ENCODE measurements around the gene GPATCH4.

GPATCH4 gene

DNA sequence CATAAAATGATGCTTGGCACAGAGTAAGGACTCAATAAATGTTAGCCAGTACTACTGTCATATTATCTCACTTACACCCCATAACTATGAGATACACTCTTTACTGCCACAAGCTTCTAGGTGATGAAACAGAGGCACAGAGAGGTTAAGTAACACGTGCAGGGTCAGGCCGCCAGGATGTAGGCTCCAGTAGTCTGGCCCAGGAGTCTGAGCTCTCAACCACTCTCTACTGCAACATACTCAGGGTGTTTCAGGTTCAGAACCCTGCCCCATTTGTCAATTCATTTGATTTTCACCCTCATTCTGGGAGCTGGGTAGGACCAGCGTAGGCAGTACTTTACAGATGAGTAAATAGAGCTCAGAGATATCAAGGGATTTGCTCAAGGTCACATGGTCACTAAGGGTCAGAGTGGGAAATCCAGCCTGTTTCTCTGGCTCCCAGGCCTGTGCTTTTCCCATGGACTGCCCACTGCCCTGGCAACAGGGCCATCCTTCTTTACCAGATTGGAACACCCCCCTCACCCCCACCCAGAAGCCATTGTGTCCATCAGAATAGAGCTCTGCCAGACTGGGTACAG is 50.1 kb downstream of the GPATCH4 start:
- Histone ChIP-seq H3K36me3 (replicated peaks) (peaks cover 70% of the 10 kb centered on the region), H3K4me3 (no peak overlapping the region), H3K9me3 (no peaks in the 10 kb centered on the region), H3K27me3 (ENCODE audit: low read depth) (no peaks in the 10 kb centered on the region), H3K4me1 (no peaks in the 10 kb centered on the region)
- DNase-seq (ENCODE audit: low spot score in 2 of 2) = no peak
- in situ Hi-C loops (cut with MboI; ENCODE audit: low sequenced_read_pairs) = no loop called here

DNA sequence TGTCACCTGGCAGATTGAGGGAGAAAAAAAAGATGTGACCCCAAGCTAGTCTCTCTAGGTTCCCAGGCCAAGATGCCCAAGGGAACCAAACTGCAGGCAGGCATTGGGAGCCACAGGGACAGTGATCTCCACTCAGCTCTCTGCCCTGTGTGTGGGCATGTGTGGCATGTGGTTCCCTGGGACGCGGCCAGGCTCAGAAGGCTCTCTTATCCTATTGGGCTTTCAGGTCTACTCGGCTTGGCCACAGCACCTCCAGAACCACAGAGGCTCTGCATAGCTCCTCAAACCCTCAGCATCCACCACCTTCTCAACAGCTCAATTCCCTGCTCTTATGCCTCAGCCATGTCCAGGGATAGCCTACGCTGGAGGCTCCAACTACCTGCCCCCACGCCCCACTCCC is 50.9 kb downstream of the GPATCH4 start:
- no peaks in the 10 kb centered on the region for H3K27me3 ChIP-seq (ENCODE audit: low read depth)
- no peak overlapping the region for H3K4me3 ChIP-seq
- no peaks in the 10 kb centered on the region for H3K9me3 ChIP-seq
- in situ Hi-C loops (cut with MboI; ENCODE audit: low sequenced_read_pairs) = no loop called here
- H3K4me1 ChIP-seq = no peaks in the 10 kb centered on the region
- peaks cover 64% of the 10 kb centered on the region for H3K36me3 ChIP-seq (replicated peaks)
- no peak for DNase-seq (ENCODE audit: low spot score in 2 of 2)

DNA sequence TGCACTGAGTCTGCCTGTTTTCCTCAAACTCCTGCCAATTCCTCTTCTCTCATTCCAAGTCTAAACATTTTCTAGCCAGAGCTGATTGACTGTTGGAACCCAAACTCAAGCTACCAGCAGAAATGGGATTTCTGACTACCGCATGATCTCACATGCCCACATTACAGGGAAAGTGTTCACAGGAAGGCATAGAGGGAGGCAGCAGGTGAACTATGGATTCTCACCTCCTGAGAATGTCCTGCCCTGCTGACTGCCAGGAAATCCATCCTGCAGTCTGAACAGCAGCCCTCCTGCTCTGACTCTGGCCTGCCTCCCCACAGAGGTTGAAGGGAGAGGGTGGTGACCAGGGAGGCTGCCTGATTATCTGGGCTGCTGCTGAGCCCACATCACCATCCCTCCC is 51.4 kb downstream of the GPATCH4 start:
- H3K36me3 ChIP-seq (replicated peaks) = peaks cover 62% of the 10 kb centered on the region
- DNase-seq (ENCODE audit: low spot score in 2 of 2) = no peak
- H3K9me3 ChIP-seq = no peaks in the 10 kb centered on the region
- no peak overlapping the region for H3K4me3 ChIP-seq
- no peaks in the 10 kb centered on the region for H3K4me1 ChIP-seq
- in situ Hi-C loops (cut with MboI; ENCODE audit: low sequenced_read_pairs) = no loop called here
- no peaks in the 10 kb centered on the region for H3K27me3 ChIP-seq (ENCODE audit: low read depth)

DNA sequence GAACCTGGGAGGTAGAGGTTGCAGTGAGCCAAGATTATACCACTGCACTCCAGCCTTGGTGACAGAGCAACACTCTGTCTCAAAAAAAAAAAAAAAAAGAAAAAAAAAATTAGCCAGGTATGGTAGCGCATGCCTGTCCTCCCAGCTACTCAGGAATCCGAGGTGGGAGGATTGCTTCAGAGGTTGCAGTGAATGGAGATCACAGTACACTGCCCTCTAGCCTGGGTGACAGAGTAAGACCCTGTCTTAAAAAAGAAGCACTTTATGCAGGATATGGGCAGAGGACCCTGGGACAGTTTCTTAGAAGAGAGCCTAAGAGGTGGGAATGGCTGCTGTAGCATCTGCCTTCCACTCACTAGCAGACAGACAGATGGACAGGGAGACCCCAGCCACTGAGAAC is 51.9 kb downstream of the GPATCH4 start:
- H3K4me3 ChIP-seq = no peak overlapping the region
- no peaks in the 10 kb centered on the region for H3K9me3 ChIP-seq
- no peaks in the 10 kb centered on the region for H3K27me3 ChIP-seq (ENCODE audit: low read depth)
- in situ Hi-C loops (cut with MboI; ENCODE audit: low sequenced_read_pairs) = no loop called here
- peaks cover 58% of the 10 kb centered on the region for H3K36me3 ChIP-seq (replicated peaks)
- H3K4me1 ChIP-seq = no peaks in the 10 kb centered on the region
- DNase-seq (ENCODE audit: low spot score in 2 of 2) = no peak

DNA sequence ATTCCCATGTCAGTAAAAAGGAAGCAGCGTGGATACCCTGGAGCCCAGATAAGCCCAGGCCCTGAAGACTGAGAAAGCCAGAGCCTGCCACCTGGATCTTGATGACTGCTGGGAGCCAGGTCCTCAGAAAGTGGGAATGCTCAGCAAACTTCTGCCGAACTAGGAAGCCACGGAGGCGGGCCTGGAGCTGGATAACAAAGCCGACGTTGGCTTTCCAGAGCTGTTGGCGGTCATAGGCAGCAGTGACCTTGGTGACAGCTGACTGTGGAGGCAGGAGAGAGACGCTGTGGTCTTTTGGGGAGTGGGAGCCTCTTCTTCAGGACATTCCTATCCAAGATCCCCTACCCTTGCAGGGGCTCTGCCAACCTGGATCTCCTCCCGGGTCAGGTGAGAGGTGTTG is 53.3 kb downstream of the GPATCH4 start:
- H3K27me3 ChIP-seq (ENCODE audit: low read depth) = no peaks in the 10 kb centered on the region
- H3K36me3 ChIP-seq (replicated peaks) = peaks cover 50% of the 10 kb centered on the region
- H3K9me3 ChIP-seq = no peaks in the 10 kb centered on the region
- in situ Hi-C loops (cut with MboI; ENCODE audit: low sequenced_read_pairs) = no loop called here
- H3K4me1 ChIP-seq = no peaks in the 10 kb centered on the region
- no peak for DNase-seq (ENCODE audit: low spot score in 2 of 2)
- H3K4me3 ChIP-seq = no peak overlapping the region

DNA sequence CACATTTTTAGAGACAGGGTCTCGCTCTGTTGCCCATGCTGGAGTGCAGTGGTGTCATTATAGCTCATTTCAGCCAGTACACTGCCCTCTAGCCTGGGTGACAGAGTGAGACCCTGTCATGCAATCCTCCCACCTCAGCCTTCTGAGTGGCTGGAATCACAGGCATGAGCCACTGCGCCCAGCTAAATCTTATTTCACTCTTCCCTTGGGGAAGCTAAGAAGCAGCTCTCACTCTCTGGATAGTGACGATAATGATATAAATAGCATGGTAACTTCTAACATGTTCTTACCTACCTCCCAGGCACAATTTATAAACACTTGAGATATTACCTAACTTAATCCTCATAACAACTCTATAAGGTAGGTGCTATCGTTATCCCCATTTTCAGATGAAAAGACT is 53.8 kb downstream of the GPATCH4 start:
- DNase-seq (ENCODE audit: low spot score in 2 of 2) = no peak
- Histone ChIP-seq H3K4me3 (no peak overlapping the region), H3K36me3 (replicated peaks) (peaks cover 49% of the 10 kb centered on the region), H3K9me3 (no peaks in the 10 kb centered on the region), H3K4me1 (no peaks in the 10 kb centered on the region), H3K27me3 (ENCODE audit: low read depth) (no peaks in the 10 kb centered on the region)
- in situ Hi-C loops (cut with MboI; ENCODE audit: low sequenced_read_pairs) = no loop called here

DNA sequence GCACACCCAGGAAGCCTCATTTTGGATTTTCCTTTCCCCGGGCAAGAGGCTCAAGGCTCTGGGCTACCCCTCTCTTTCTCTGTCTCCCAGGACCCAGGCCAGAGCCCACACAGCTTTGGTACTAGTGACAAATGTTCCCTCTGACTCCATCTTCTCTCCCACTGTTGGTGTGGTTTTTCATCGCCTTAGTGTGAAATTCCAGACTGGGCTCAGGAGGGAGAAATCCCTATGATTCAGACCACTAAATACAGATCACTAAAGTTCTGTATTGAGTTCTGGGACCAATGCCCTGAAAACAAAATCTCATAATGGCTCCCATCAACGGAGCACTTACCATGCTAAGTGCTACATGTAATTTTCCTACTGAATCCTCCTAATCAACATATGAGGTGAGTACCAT is 55.0 kb downstream of the GPATCH4 start:
- no peaks in the 10 kb centered on the region for H3K9me3 ChIP-seq
- peaks cover 47% of the 10 kb centered on the region for H3K36me3 ChIP-seq (replicated peaks)
- in situ Hi-C loops (cut with MboI; ENCODE audit: low sequenced_read_pairs) = no loop called here
- DNase-seq (ENCODE audit: low spot score in 2 of 2) = no peak
- H3K4me1 ChIP-seq = no peaks in the 10 kb centered on the region
- no peak overlapping the region for H3K4me3 ChIP-seq
- no peaks in the 10 kb centered on the region for H3K27me3 ChIP-seq (ENCODE audit: low read depth)

DNA sequence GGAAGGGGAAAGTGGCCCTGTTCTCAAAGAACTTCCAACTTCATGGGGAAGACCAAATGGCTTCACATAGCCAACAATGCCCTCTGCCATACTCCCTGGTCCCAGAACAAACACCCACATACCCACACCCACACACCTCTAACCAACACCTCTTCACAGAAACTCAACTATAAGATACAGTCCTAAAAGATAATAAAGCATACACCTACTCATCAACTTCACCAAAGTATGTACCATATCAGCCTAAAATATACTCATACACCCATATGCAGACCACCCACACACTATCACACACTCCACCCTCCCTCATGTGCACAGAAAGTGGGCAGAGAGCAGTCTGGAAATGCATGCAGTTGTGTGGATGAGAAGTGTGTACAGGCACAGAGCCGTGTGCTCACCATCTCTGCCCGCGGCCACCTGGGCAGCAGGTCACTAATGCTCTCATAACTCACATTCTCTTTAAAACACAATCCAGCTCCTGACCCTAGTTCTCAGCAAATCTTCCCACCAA is 56.6 kb downstream of the GPATCH4 start:
- Histone ChIP-seq H3K4me3 (no peak overlapping the region), H3K36me3 (replicated peaks) (peaks cover 52% of the 10 kb centered on the region), H3K9me3 (no peaks in the 10 kb centered on the region), H3K27me3 (ENCODE audit: low read depth) (no peaks in the 10 kb centered on the region), H3K4me1 (no peaks in the 10 kb centered on the region)
- in situ Hi-C loops (cut with MboI; ENCODE audit: low sequenced_read_pairs) = no loop called here
- DNase-seq (ENCODE audit: low spot score in 2 of 2) = no peak

All from HAP-1 (cell line).